Astrocyte of the spinal cord (primary cell): Measurements from ENCODE around the gene HSH2D.
"Not testable (repeated sequence)": the region's sequence is repeated elsewhere in the genome, so short reads cannot be mapped to it uniquely, and the experiment has no call there.

Source experiments
- DNase-seq: peaks from one replicate; pipeline ENCODE4 v3.0.0; 2011; ENCODE audit warnings: low read depth, low spot score
- H3K4me3 ChIP-seq: 2 replicates; pipeline ENCODE4 v1.5.1; 2011; ENCODE audit warnings: low read depth, mild to moderate bottlenecking, low read length, moderate library complexity
- CTCF ChIP-seq: IDR thresholded peaks from 2 replicates; pipeline ENCODE4 v1.5.1; 2012; ENCODE audit warnings: low read depth, mild to moderate bottlenecking, low read length, inconsistent platforms
- in situ Hi-C: cut with HindIII; loops from 2 replicates; pipeline ENCODE4 v1.10.0; 2017; ENCODE audit warnings: low sequenced_read_pairs

HSH2D gene, protein sequence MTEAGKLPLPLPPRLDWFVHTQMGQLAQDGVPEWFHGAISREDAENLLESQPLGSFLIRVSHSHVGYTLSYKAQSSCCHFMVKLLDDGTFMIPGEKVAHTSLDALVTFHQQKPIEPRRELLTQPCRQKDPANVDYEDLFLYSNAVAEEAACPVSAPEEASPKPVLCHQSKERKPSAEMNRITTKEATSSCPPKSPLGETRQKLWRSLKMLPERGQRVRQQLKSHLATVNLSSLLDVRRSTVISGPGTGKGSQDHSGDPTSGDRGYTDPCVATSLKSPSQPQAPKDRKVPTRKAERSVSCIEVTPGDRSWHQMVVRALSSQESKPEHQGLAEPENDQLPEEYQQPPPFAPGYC

DNA sequence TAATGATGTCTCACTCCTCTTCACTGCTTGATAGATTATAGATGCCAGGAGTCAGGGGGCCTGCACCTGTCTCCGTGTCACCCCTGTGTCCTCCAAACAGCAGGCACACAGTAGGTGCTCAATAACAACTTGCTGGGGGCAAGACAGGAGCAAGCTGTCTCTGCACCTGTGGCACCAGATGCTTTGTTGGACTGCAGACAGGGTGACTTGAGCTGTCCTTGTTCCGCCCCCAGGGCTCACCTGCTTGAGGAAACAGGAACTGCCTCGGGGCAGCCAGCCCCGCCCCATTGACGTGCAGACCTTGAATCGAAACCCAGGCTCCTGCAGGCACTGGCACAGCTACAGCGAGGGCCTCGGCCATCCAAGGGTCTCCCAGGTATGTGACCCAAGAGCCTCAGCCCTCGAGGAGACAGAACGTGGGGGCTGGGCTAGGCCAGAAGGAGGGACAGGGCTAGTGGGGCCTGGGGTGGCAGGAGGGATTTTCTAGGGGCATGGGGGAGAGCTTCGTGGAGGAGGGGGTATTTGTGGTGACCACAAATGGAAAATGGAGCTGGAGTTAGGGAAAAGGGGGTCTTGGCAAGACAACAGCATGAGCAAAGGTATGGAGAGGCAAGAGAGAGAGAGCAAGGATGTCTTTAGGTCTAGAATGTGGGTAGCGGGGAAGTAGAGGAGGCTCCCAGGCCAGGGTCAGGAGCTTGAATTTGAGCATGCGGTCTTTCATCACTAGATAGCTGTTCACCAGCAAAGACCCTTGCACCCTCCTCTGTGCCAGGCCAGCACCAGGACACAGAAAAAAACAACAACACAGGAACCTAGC lies at the start of gene HSH2D:
HSH2D (plus strand) TSS at position 287 of the 817 bp plus-strand sequence. CDS start 5,066 bp downstream, outside the sequence.
- TF ChIP-seq CTCF: no peak
- in situ Hi-C loops: no loop called here
- H3K4me3 ChIP-seq: no peak within 1 kb of the TSS
- DNase-seq: no peak

GRCh38 chr19:16094360-16095070 lies 49.0 kb upstream of the HSH2D start:
- TF ChIP-seq CTCF: no peak
- H3K4me3 ChIP-seq: no peak overlapping the region
- in situ Hi-C loops: no loop called here
- DNase-seq: no peak

DNA sequence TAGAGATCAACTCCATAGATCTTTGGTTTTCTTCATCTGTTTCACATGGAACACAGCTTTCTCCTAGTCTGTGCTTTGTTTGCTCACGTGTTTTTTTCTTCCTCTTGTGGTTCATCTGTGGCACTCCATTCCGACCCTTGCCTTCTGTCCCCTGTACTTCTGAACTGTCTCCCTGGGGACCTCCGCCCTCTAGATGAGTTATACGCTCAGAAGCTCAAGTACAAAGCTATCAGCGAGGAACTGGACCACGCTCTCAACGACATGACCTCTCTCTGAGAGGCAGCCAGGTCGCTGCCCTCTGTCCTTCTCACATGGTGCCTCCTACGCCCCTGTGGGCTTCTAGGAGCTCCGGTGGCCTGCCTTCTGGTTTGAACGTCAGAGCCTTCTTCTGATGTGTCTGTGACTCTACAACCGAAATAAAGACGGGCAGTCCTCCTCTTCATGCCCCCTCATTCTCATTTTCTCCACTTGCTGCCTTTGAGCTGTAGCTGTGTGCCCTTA lies 48.4 kb upstream of the HSH2D start:
- no peak for DNase-seq
- H3K4me3 ChIP-seq: no peak overlapping the region
- in situ Hi-C loops: no loop called here
- no peak for TF ChIP-seq CTCF

- H3K4me3 ChIP-seq: no peak overlapping the region
- TF ChIP-seq CTCF: no peak
- DNase-seq: peak; percentile 30
- in situ Hi-C loops: no loop called here
Measured at GRCh38 chr19:16096280-16096855, 47.1 kb upstream of the HSH2D start.

- no peak for DNase-seq
- no peak overlapping the region for H3K4me3 ChIP-seq
- TF ChIP-seq CTCF: no peak
- in situ Hi-C loops: no loop called here
Measured at GRCh38 chr19:16098416-16098768, 45.1 kb upstream of the HSH2D start.

DNA sequence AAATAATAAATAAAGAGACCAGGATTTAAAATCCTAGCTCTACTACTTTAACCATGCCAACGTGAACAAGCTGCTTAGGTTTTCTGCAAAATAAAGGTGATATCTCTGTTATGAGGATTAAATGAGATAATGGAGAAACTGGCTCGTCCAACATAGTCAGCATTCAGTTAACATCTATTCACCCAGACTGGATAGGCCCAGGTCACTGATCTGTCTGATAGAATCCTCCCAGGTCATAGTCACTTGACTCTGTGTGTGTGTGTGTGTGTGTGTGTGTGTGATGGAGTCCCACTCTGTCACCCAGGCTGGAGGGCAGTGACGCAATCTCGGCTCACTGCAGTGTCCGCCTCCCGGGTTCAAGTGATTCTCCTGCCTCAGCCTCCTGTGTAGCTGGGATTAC lies 44.7 kb upstream of the HSH2D start:
- H3K4me3 ChIP-seq: no peak overlapping the region
- in situ Hi-C loops: no loop called here
- DNase-seq: no peak
- TF ChIP-seq CTCF: no peak

- in situ Hi-C loops, DNase-seq, H3K4me3 ChIP-seq: not testable (repeated sequence)
Measured at GRCh38 chr19:16099314-16099965, 44.0 kb upstream of the HSH2D start.
